Astrocyte (in vitro differentiated cells and primary cell): ENCODE measurements around the gene PHYKPL.

ENCODE experiments used
- CTCF ChIP-seq: IDR thresholded peaks from 2 replicates; pipeline ENCODE4 v1.5.1; 2011; ENCODE audit warnings: low read depth, mild to moderate bottlenecking, inconsistent platforms, low read length, moderate library complexity; ENCODE audit not compliant: insufficient read depth
- EZH2 ChIP-seq: IDR thresholded peaks from 2 replicates; pipeline ENCODE4 v1.6.1; 2012; ENCODE audit warnings: mild to moderate bottlenecking, low read length, inconsistent platforms; ENCODE audit not compliant: insufficient read depth

- TF ChIP-seq CTCF (no peak), EZH2 (no peak)
Observed at GRCh38 chr5:178213748-178214151, 18.9 kb downstream of the PHYKPL start.
